SU-DHL-6 (cell line): ENCODE measurements around the gene NDC1.

Experiments used
- H2AFZ ChIP-seq: fragments of 200-600 bp; sonication (generic); 2 replicates; pipeline ENCODE4 v1.6.1; 2014; ENCODE audit warnings: low read depth, mild to moderate bottlenecking, moderate library complexity, mixed read lengths, antibody characterized with exemption, low read length; ENCODE audit not compliant: severe bottlenecking
- H3F3A ChIP-seq: fragments of 200-600 bp; shearing (Covaris generic); 2 replicates; pipeline ENCODE4 v1.6.0; 2016; ENCODE audit warnings: antibody characterized with exemption, mild to moderate bottlenecking; ENCODE audit not compliant: insufficient read depth
- H3K27ac ChIP-seq: fragments of 200-600 bp; sonication (generic); 2 replicates; pipeline ENCODE4 v1.5.1; 2016; ENCODE audit warnings: low read depth, mild to moderate bottlenecking, low read length, moderate library complexity, mixed read lengths
- H3K27me3 ChIP-seq: fragments of 200-600 bp; sonication (generic), shearing (Covaris generic); 2 replicates; pipeline ENCODE4 v1.6.0; 2014; ENCODE audit warnings: mild to moderate bottlenecking, low read length
- H3K36me3 ChIP-seq: fragments of 200-600 bp; sonication (generic); 2 replicates; pipeline ENCODE4 v1.6.1; 2014; ENCODE audit warnings: mild to moderate bottlenecking, low read length, mixed read lengths
- H3K4me2 ChIP-seq: fragments of 300-600, 200-600 bp; shearing (Covaris generic), sonication (generic); 2 replicates; pipeline ENCODE4 v1.6.0; 2014; ENCODE audit warnings: low read length, low read depth, mild to moderate bottlenecking; ENCODE audit not compliant: poor library complexity, severe bottlenecking
- H3K4me3 ChIP-seq: fragments of 200-600 bp; sonication (generic); 2 replicates; pipeline ENCODE4 v1.5.1; 2014; ENCODE audit warnings: antibody characterized with exemption, low read length, mild to moderate bottlenecking, mixed read lengths; ENCODE audit not compliant: insufficient read depth, poor library complexity, severe bottlenecking
- H3K79me2 ChIP-seq: fragments of 200-600 bp; sonication (generic); 2 replicates; pipeline ENCODE4 v1.6.1; 2014; ENCODE audit warnings: mild to moderate bottlenecking, low read length, moderate library complexity; ENCODE audit not compliant: insufficient read depth
- H3K9ac ChIP-seq: fragments of 200-600 bp; sonication (generic); 2 replicates; pipeline ENCODE4 v1.7.0; 2014; ENCODE audit warnings: mild to moderate bottlenecking, low read length
- H3K9me2 ChIP-seq: fragments of 200-600 bp; sonication (generic); replicated peaks from 2 replicates; pipeline ENCODE4 v1.6.1; 2014; ENCODE audit warnings: low read length; ENCODE audit not compliant: insufficient read depth
- H3K9me3 ChIP-seq: fragments of 200-600 bp; sonication (generic); 2 replicates; pipeline ENCODE4 v1.6.1; 2014; ENCODE audit warnings: low read length, mixed read lengths; ENCODE audit not compliant: insufficient read depth
- H4K20me1 ChIP-seq: fragments of 200-600 bp; sonication (generic); 2 replicates; pipeline ENCODE4 v1.6.1; 2014; ENCODE audit warnings: low read depth, mild to moderate bottlenecking, antibody characterized with exemption, low read length, moderate library complexity, mixed read lengths
- CTCF ChIP-seq: fragments of 200-600 bp; sonication (generic); IDR thresholded peaks from one replicate; pipeline ENCODE4 v1.5.1; 2017; ENCODE audit warnings: antibody characterized with exemption, mild to moderate bottlenecking, low read length, moderate library complexity; ENCODE audit not compliant: insufficient read depth, poor library complexity, severe bottlenecking
- EZH2phosphoT487 ChIP-seq: fragments of 200-600 bp; sonication (generic), shearing (Covaris generic); conservative IDR thresholded peaks from 2 replicates; pipeline ENCODE4 v1.6.1; 2018; ENCODE audit warnings: mild to moderate bottlenecking, antibody characterized with exemption, low read length, moderate library complexity, mixed read lengths

Gene NDC1

DNA sequence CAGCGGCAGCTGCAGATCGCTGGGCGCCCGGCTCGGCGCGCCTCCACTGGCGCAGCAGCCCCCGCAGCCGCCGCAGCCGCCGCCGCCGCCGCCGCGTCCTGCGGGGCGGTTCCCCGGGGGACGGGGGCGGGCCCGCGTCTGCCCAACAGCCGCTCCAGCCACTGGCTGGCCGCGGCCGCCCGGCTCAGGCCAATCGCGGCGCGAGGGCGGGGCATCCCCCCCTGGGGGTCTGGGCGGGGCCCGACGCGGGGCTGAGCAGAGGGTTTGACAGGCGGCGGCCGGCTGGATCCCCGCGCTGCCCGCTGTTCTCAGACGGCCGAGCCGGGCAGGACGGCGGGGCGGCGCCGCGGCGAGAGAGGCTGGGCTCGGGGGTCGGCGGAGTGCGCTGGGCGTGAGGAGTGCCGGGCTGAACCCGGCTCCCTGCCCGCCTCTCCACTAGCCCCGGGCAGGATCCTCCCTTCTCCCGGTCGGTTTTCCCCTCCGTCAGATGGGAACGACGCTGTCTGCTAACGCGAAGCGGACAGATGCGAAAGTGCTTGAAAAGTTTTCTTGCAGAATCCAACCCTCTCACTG, 98.9 kb downstream of the NDC1 start, which contains the start of gene GLIS1:
Gene GLIS1 (minus strand): TSS at position 56 of the 573 bp plus-strand sequence. CDS start 1,100 bp downstream, outside the sequence.
- TF ChIP-seq EZH2phosphoT487, result no peak
- no peak for TF ChIP-seq CTCF
- Histone ChIP-seq H3K9me2 (no peaks in the 10 kb centered on the region), H4K20me1 (no peaks in the 10 kb centered on the region), H3K79me2 (no peaks in the 10 kb centered on the region), H3K27me3 (no peaks in the 10 kb centered on the region), H3K4me2 (peak within 1 kb of the TSS; percentile 55), H3K9me3 (peaks cover 6% of the 10 kb centered on the region), H3K4me3 (peak within 1 kb of the TSS; percentile 46), H2AFZ (peak within 1 kb of the TSS; percentile 8), H3K27ac (no peak within 1 kb of the TSS), H3K36me3 (no peaks in the 10 kb centered on the region), H3K9ac (peak within 1 kb of the TSS; percentile 28; the same call in 1 of the 2 replicates), H3F3A (no peaks in the 10 kb centered on the region)

DNA sequence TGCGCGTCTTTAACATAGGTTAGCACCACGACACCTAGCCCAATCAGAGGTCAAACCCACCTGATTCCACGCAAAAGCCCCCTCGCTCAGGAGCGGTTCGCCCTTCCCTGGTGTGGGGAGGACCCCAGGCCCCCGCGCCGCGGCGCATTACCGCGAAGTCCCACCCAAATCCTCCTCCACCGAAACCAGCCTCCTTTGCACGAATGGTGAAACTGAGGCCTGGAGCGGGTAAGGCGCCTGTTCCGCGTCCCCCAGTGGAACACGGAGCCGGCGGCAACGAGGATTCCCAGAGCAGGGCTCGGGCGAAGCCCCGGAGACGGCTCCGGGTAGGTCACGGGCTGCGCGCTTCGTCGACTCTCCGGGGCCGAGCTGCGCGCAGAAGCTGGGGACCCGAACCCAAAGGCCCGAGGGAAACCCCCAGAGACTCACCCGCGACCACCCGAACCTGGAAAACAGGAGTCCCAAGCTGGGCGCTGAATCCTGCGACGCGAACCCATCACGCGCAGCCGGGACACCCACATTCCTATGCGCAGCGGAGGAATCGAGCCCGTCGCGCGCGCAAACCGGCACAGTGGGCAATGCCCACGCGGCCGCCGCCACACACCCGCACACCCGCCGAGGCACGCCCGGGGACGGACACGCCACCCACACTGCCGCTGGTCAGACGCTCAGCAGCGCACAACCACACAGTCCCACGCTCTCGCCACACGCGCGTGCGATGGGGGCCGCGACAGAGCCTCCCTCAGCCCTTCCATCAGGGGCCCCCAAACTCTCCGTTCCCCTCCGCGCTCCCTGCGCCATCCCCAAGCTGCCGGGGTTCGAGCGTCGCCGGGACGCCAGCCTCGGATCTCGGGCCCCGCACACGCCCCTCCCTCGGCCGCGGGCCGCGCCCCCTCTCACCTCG, 99.6 kb downstream of the NDC1 start:
- Histone ChIP-seq H3K36me3 (no peaks in the 10 kb centered on the region), H3K4me3 (no peak overlapping the region), H3K9ac (no peak overlapping the region), H3K27me3 (no peaks in the 10 kb centered on the region), H4K20me1 (no peaks in the 10 kb centered on the region), H3K9me2 (no peaks in the 10 kb centered on the region), H3K27ac (no peak overlapping the region), H3F3A (no peaks in the 10 kb centered on the region), H3K4me2 (peak overlapping the region; percentile 51), H3K79me2 (no peaks in the 10 kb centered on the region), H2AFZ (no peak overlapping the region), H3K9me3 (peaks cover 6% of the 10 kb centered on the region)
- no peak for TF ChIP-seq CTCF
- TF ChIP-seq EZH2phosphoT487, result no peak

DNA sequence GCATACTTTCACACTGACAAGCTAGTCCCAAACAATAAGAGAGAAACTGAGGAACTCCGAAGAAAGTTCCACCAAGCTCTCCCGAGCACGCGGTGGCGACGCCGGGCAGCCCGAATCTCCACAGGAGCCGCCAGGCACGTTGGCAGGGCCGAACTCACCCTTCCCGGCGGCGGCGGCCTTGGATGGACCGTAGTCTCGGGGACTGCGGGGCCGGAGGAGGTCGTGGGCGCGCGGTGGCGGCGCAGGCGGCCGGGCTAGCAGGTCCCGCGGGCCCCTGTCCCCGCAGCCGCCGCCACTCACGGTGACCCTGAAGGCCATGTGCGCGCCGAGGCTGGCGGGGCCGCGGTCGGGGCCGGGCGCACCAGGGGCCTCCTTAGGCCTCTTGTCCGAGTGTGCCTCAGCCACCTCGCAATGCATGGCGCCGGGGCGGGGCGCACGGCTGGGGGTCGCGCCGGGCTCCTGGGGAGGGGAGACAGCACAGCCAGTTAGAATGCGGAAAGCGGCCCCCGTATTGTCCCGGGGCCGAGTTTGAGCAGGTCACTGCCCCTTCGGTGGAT, 100.4 kb downstream of the NDC1 start:
- H3K9ac ChIP-seq, result no peak overlapping the region
- H3K27ac ChIP-seq, result no peak overlapping the region
- no peaks in the 10 kb centered on the region for H3K9me2 ChIP-seq
- no peaks in the 10 kb centered on the region for H4K20me1 ChIP-seq
- no peaks in the 10 kb centered on the region for H3K36me3 ChIP-seq
- H3K4me2 ChIP-seq, result no peak overlapping the region
- H3K79me2 ChIP-seq, result no peaks in the 10 kb centered on the region
- no peak for TF ChIP-seq CTCF
- TF ChIP-seq EZH2phosphoT487, result no peak
- H3F3A ChIP-seq, result no peaks in the 10 kb centered on the region
- no peaks in the 10 kb centered on the region for H3K27me3 ChIP-seq
- no peak overlapping the region for H2AFZ ChIP-seq
- no peak overlapping the region for H3K4me3 ChIP-seq
- peaks cover 2% of the 10 kb centered on the region; the same call in 1 of the 2 replicates for H3K9me3 ChIP-seq
